ENCODE results near the gene XYLT1. TPM values are rescaled to one million over a fixed set of nuclear protein-coding genes. Genes with fewer than 3 reads are reported as not detected.

Gene XYLT1
- total and polyA plus RNA-seq, 2 of the 4 experiments (the other 2 are of a cell fraction): 9.0 to 12.7 TPM

- WGBS, 2 experiments (ENCODE audit: extremely low coverage in 2 of 2, insufficient read length in 1 of 2): no CpG with 5 or more reads among the region's 3 CpGs
- intact Hi-C loops (cut with micrococcal nuclease): no loop called here
- ATAC-seq (ENCODE audit: low read depth): no peak
These were observed 18.9 kb downstream of the XYLT1 start for GRCh38 chr16:17451843-17452242.

More at GRCh38 chr16:17451843-17452242, 18.9 kb downstream of the XYLT1 start:
- H4K20me1 ChIP-seq (ENCODE audit: insufficient read depth, low read length): peaks cover 4% of the 10 kb centered on the region
- H2BK15ac ChIP-seq (ENCODE audit: low read depth, low read length): no peak overlapping the region
- H2AK5ac ChIP-seq (ENCODE audit: low read depth, low read length): no peak overlapping the region
- DNase-seq: no peak
- no peak for TF ChIP-seq BHLHE40 (IDR thresholded peaks at IDR 0.05; ENCODE audit: low read depth, low read length)
- no peak for TF ChIP-seq POLR2A (IDR thresholded peaks at IDR 0.05; ENCODE audit: low read depth, low read length)
- no peak for TF ChIP-seq RCOR1 (IDR thresholded peaks at IDR 0.05; ENCODE audit: insufficient replicate concordance, low read length)
- no peak for TF ChIP-seq NFE2L2 (IDR thresholded peaks at IDR 0.05; ENCODE audit: low read depth, low read length)
- TF ChIP-seq MAFK (IDR thresholded peaks at IDR 0.05; ENCODE audit: low read depth, low read length): no peak
- no peak for TF ChIP-seq RAD21 (IDR thresholded peaks at IDR 0.05; ENCODE audit: low read length)
- TF ChIP-seq ELK1 (IDR thresholded peaks at IDR 0.05; ENCODE audit: borderline replicate concordance, low read depth, low read length): no peak
- TF ChIP-seq, protein P1, sequence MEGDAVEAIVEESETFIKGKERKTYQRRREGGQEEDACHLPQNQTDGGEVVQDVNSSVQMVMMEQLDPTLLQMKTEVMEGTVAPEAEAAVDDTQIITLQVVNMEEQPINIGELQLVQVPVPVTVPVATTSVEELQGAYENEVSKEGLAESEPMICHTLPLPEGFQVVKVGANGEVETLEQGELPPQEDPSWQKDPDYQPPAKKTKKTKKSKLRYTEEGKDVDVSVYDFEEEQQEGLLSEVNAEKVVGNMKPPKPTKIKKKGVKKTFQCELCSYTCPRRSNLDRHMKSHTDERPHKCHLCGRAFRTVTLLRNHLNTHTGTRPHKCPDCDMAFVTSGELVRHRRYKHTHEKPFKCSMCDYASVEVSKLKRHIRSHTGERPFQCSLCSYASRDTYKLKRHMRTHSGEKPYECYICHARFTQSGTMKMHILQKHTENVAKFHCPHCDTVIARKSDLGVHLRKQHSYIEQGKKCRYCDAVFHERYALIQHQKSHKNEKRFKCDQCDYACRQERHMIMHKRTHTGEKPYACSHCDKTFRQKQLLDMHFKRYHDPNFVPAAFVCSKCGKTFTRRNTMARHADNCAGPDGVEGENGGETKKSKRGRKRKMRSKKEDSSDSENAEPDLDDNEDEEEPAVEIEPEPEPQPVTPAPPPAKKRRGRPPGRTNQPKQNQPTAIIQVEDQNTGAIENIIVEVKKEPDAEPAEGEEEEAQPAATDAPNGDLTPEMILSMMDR (conservative IDR thresholded peaks at IDR 0.05; ENCODE audit: low read depth, low read length): no peak
- no peak for TF ChIP-seq USF2 (IDR thresholded peaks at IDR 0.05; ENCODE audit: low read depth, low read length)
- no peak for TF ChIP-seq MAZ (IDR thresholded peaks at IDR 0.05; ENCODE audit: borderline replicate concordance, low read depth, low read length)
- TF ChIP-seq FOS (IDR thresholded peaks at IDR 0.05; ENCODE audit: low read depth, low read length): no peak
- TF ChIP-seq RFX5 (IDR thresholded peaks at IDR 0.05; ENCODE audit: low read depth, low read length): no peak
- no peak for TF ChIP-seq SMC3 (IDR thresholded peaks at IDR 0.05; ENCODE audit: low read depth, low read length)
- no peak for TF ChIP-seq CEBPB (IDR thresholded peaks at IDR 0.05; ENCODE audit: low read depth, low read length)
- no peak for TF ChIP-seq CHD1 (IDR thresholded peaks at IDR 0.05; ENCODE audit: low read depth, low read length)
- no peak for TF ChIP-seq MXI1 (IDR thresholded peaks at IDR 0.05; ENCODE audit: borderline replicate concordance, low read depth, low read length)
- no peak overlapping the region for H3K4ac ChIP-seq (ENCODE audit: low read depth, low read length)
- H3K27ac ChIP-seq (ENCODE audit: insufficient read depth, low read length): no peak overlapping the region
- no peak overlapping the region for H3K18ac ChIP-seq (ENCODE audit: low read depth, low read length)
- H2AFZ ChIP-seq (replicated peaks; ENCODE audit: low read length, poor library complexity): no peak overlapping the region
- in situ Hi-C loops (cut with MboI; ENCODE audit: low sequenced_read_pairs): loop anchor here (25.0 kb wide), 2 partner anchors 240 to 590 kb away; no protein-coding TSS in a partner anchor
- H3K23ac ChIP-seq (ENCODE audit: low read depth, low read length): no peak overlapping the region
- no peaks in the 10 kb centered on the region for H3K27me3 ChIP-seq (ENCODE audit: control insufficient read depth, insufficient read depth, low read length)
- H3K4me1 ChIP-seq (ENCODE audit: control insufficient read depth, insufficient read depth, low read length): peaks cover 2% of the 10 kb centered on the region; the same call in 1 of the 2 replicates
- H4K91ac ChIP-seq (ENCODE audit: insufficient read depth, low read depth, low read length): no peak overlapping the region
- H3K79me1 ChIP-seq (ENCODE audit: low read depth in 1 of 2, low read length in 2 of 2): peaks cover 8 to 52% of the 10 kb centered on the region in 2 experiments; a peak in 3 of 4 replicates
- H3K14ac ChIP-seq (replicated peaks; ENCODE audit: low read depth, low read length): no peak overlapping the region
- H2BK5ac ChIP-seq (ENCODE audit: low read depth, low read length, poor library complexity, severe bottlenecking): no peak overlapping the region
- no peak overlapping the region for H3K4me3 ChIP-seq (ENCODE audit: insufficient read depth, low read depth, low read length)
- no peak overlapping the region for H3K9ac ChIP-seq (ENCODE audit: low read depth, low read length)
- no peaks in the 10 kb centered on the region for H3K36me3 ChIP-seq (ENCODE audit: control insufficient read depth, insufficient read depth, low read length)
- no peak overlapping the region for H4K5ac ChIP-seq (ENCODE audit: low read depth, low read length)
- CTCF ChIA-PET: interaction anchor here (0.7 kb wide), 1 partner anchor 16 kb away, joined by 3 read pairs; no protein-coding TSS in a partner anchor
- H3K56ac ChIP-seq (ENCODE audit: extremely low read depth, insufficient read depth, low read length): no peak overlapping the region
- H2AK9ac ChIP-seq (replicated peaks; ENCODE audit: low read depth, low read length, poor library complexity): no peak overlapping the region
- H2BK20ac ChIP-seq (ENCODE audit: low read depth, low read length): no peak overlapping the region
- H3K4me2 ChIP-seq (ENCODE audit: low read depth, low read length): no peak overlapping the region
- dilution Hi-C loops (cut with HindIII; ENCODE audit: low sequenced_read_pairs, unreplicated experiment): no loop called here
- H2BK120ac ChIP-seq (ENCODE audit: low read depth, low read length): no peak overlapping the region
- H4K8ac ChIP-seq (ENCODE audit: low read depth in 2 of 2, low read length in 2 of 2): no peak overlapping the region
- H3K9me3 ChIP-seq (ENCODE audit: control insufficient read depth, insufficient read depth, low read length): no peaks in the 10 kb centered on the region
- H3K9me1 ChIP-seq (ENCODE audit: insufficient read depth, low read length): 0 out of 2 replicates have a peak, but pooled peaks cover 6% of the 10 kb centered on the region
- BruUV-seq (replicated peaks): no TSS peak
- POLR2A ChIA-PET (ENCODE audit: unreplicated experiment): no interaction called here
